Fibroblast of lung (primary cell): ENCODE data around the gene TXNRD2. TPM values are rescaled to one million over a fixed set of nuclear protein-coding genes. Genes with fewer than 3 reads are reported as not detected.

Experiments used
- DNase-seq, 2 donors: peaks; one replicate each; pipeline versions ENCODE4 v3.0.0 to v3.0.0-alpha.2; 2010; ENCODE audit warnings: low read depth in 2 of 2
- H2AFZ ChIP-seq: 2 replicates; pipeline ENCODE4 v1.5.1; 2012; ENCODE audit warnings: low read length, control low read depth, inconsistent platforms
- H3K27ac ChIP-seq: 2 replicates; pipeline ENCODE4 v1.5.1; 2011; ENCODE audit warnings: low read length, control low read depth; ENCODE audit not compliant: insufficient read depth
- H3K27me3 ChIP-seq: 2 replicates; pipeline ENCODE4 v1.5.1; 2011; ENCODE audit warnings: mild to moderate bottlenecking, low read length; ENCODE audit not compliant: control insufficient read depth, insufficient read depth
- H3K36me3 ChIP-seq: 2 replicates; pipeline ENCODE4 v1.5.1; 2011; ENCODE audit warnings: low read length; ENCODE audit not compliant: control insufficient read depth, insufficient read depth
- H3K4me1 ChIP-seq: 2 replicates; pipeline ENCODE4 v1.5.1; 2011; ENCODE audit warnings: low read length; ENCODE audit not compliant: control insufficient read depth, insufficient read depth; ENCODE audit errors: extremely low read depth
- H3K4me2 ChIP-seq: 2 replicates; pipeline ENCODE4 v1.5.1; 2011; ENCODE audit warnings: low read length, control low read depth; ENCODE audit not compliant: insufficient read depth; ENCODE audit errors: extremely low read depth
- H3K4me3 ChIP-seq, 4 experiments: fragments of 200-600 bp in 1 of 4; sonication (generic) in 1 of 4; replicated peaks in 1 of 4; 2 replicates each; pipeline ENCODE4 v1.5.1; 2011 to 2016; ENCODE audit warnings: low read length in 4 of 4, low read depth in 3 of 4, mild to moderate bottlenecking in 3 of 4, control low read depth in 2 of 4, inconsistent platforms in 1 of 4, mixed read lengths in 1 of 4; ENCODE audit not compliant: insufficient read depth in 1 of 4; ENCODE audit errors: control extremely low read depth in 1 of 4
- H3K79me2 ChIP-seq: 2 replicates; pipeline ENCODE4 v1.5.1; 2012; ENCODE audit warnings: mild to moderate bottlenecking, low read length, inconsistent platforms; ENCODE audit not compliant: control insufficient read depth, insufficient read depth
- H3K9ac ChIP-seq: 2 replicates; pipeline ENCODE4 v1.5.1; 2011; ENCODE audit warnings: mild to moderate bottlenecking, low read length, control low read depth; ENCODE audit not compliant: insufficient read depth
- H3K9me3 ChIP-seq: 2 replicates; pipeline ENCODE4 v1.5.1; 2012; ENCODE audit warnings: low read depth, low read length; ENCODE audit not compliant: control insufficient read depth, insufficient read depth
- H4K20me1 ChIP-seq: 2 replicates; pipeline ENCODE4 v1.5.1; 2011; ENCODE audit warnings: low read length; ENCODE audit not compliant: control insufficient read depth, insufficient read depth; ENCODE audit errors: extremely low read depth
- CTCF ChIP-seq, 2 donors: IDR thresholded peaks in 1 of 2; conservative IDR thresholded peaks in 1 of 2; 1 replicate in 1 of 2; 2 replicates in 1 of 2; pipeline ENCODE4 v1.5.1; 2011 to 2012; ENCODE audit warnings: low read length in 2 of 2, control low read depth in 1 of 2, inconsistent platforms in 1 of 2, low read depth in 1 of 2, mild to moderate bottlenecking in 1 of 2
- EZH2 ChIP-seq: IDR thresholded peaks from 2 replicates; pipeline ENCODE4 v1.5.1; 2012; ENCODE audit warnings: low read length, control low read depth, mild to moderate bottlenecking; ENCODE audit errors: missing control alignments
- polyA plus RNA-seq, 2 donors: library from polyadenylated mRNA; depleted of rRNA in 1 of 2; stranded (reverse) in 1 of 2; unstranded in 1 of 2; fragments of >200 nt; gene quantifications; 2 replicates each; pipeline ENCODE4 v1.2.1, GENCODE V29; 2011 to 2012; ENCODE audit warnings: missing spikeins in 1 of 2
- total RNA-seq: library from RNA; depleted of rRNA; stranded (reverse); fragments of >200 nt; gene quantifications from 2 replicates; pipeline ENCODE4 v1.2.1, GENCODE V29; 2014

TXNRD2 gene
- total and polyA plus RNA-seq, 2 donors (not counting 1 experiment from before 2014, with no cell fraction given): 13.2 to 30.7 TPM

DNA sequence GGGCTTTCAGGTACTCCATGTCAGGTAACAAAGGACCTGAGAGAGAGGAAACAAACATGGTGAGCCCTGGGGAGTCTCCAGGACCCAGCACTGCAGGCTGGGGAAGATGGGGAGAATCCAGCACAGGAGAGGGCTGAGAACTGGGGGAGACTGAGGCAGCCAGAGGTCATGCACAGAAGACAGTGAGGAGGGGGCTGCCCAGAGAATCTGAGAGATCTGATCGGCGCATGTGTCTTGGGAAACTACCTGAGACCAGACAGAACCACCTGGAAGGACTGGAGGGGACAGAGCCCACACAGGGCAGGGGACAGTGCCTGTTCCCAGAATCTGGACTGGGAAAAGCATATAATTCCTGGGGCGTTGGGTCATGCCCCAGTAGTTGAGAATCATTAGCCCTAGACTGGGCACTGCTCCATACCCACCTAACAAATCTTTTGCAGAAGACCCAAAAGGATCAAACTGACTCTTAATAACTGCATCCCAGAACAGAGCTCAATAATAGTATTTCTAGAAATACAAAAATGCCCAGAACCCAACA is 20.0 kb downstream of the TXNRD2 start:
- Histone ChIP-seq H2AFZ (no peak overlapping the region), H3K79me2 (no peaks in the 10 kb centered on the region), H3K36me3 (no peaks in the 10 kb centered on the region), H3K4me2 (no peak overlapping the region), H3K4me3 (no peak overlapping the region), H3K9me3 (no peaks in the 10 kb centered on the region), H4K20me1 (no peaks in the 10 kb centered on the region), H3K27ac (no peak overlapping the region), H3K27me3 (no peaks in the 10 kb centered on the region), H3K9ac (no peak overlapping the region), H3K4me1 (no peaks in the 10 kb centered on the region)
- TF ChIP-seq CTCF (conservative IDR thresholded peaks at IDR 0.05 in 1 of 2, IDR thresholded peaks at IDR 0.05 in 1 of 2; ENCODE audit: low read depth in 1 of 2, low read length in 2 of 2) (no peak), EZH2 (no peak)
- no peak for DNase-seq

- Histone ChIP-seq H3K79me2 (no peaks in the 10 kb centered on the region), H3K9ac (no peak overlapping the region), H3K4me3 (no peak overlapping the region), H3K9me3 (no peaks in the 10 kb centered on the region), H4K20me1 (no peaks in the 10 kb centered on the region), H2AFZ (no peak overlapping the region), H3K36me3 (peaks cover 6% of the 10 kb centered on the region), H3K27me3 (no peaks in the 10 kb centered on the region), H3K4me2 (no peak overlapping the region), H3K4me1 (no peaks in the 10 kb centered on the region), H3K27ac (no peak overlapping the region)
- no peak for DNase-seq
- TF ChIP-seq CTCF (conservative IDR thresholded peaks at IDR 0.05 in 1 of 2, IDR thresholded peaks at IDR 0.05 in 1 of 2; ENCODE audit: low read depth in 1 of 2, low read length in 2 of 2) (no peak), EZH2 (no peak)
These were observed 21.8 kb downstream of the TXNRD2 start for GRCh38 chr22:19919701-19920363.

- no peak for DNase-seq
- no peak overlapping the region for H3K4me3 ChIP-seq
- H3K4me2 ChIP-seq: no peak overlapping the region
- no peaks in the 10 kb centered on the region for H3K27me3 ChIP-seq
- H2AFZ ChIP-seq: no peak overlapping the region
- H4K20me1 ChIP-seq: no peaks in the 10 kb centered on the region
- no peaks in the 10 kb centered on the region for H3K4me1 ChIP-seq
- TF ChIP-seq CTCF (conservative IDR thresholded peaks at IDR 0.05 in 1 of 2, IDR thresholded peaks at IDR 0.05 in 1 of 2; ENCODE audit: low read depth in 1 of 2, low read length in 2 of 2) (no peak), EZH2 (no peak)
- H3K27ac ChIP-seq: no peak overlapping the region
- H3K79me2 ChIP-seq: no peaks in the 10 kb centered on the region
- H3K36me3 ChIP-seq: peaks cover 8% of the 10 kb centered on the region
- no peaks in the 10 kb centered on the region for H3K9me3 ChIP-seq
- H3K9ac ChIP-seq: no peak overlapping the region
These were observed 23.1 kb downstream of the TXNRD2 start for GRCh38 chr22:19918332-19919106.
